IPS-18c (cell line): Measurements from ENCODE around the gene PUSL1.

Experiments
- H3K4me3 ChIP-seq: 2 replicates; pipeline ENCODE4 v1.7.0; 2013; ENCODE audit warnings: low read depth, mild to moderate bottlenecking, low read length, moderate library complexity; ENCODE audit not compliant: insufficient read depth
- H3K9me3 ChIP-seq: one replicate; pipeline ENCODE4 v1.6.1; 2013; ENCODE audit warnings: mild to moderate bottlenecking, low read length, moderate library complexity; ENCODE audit not compliant: control insufficient read depth, insufficient read depth

The PUSL1 gene

GRCh38 chr1:1340185-1340584, 31.8 kb downstream of the PUSL1 start:
- no peak overlapping the region for H3K4me3 ChIP-seq
- H3K9me3 ChIP-seq: no peaks in the 10 kb centered on the region

GRCh38 chr1:1340791-1341548, 32.6 kb downstream of the PUSL1 start:
- no peak overlapping the region for H3K4me3 ChIP-seq
- no peaks in the 10 kb centered on the region for H3K9me3 ChIP-seq

GRCh38 chr1:1341549-1342021, 33.2 kb downstream of the PUSL1 start:
- H3K4me3 ChIP-seq: no peak overlapping the region
- no peaks in the 10 kb centered on the region for H3K9me3 ChIP-seq

- no peaks in the 10 kb centered on the region for H3K9me3 ChIP-seq
- no peak overlapping the region for H3K4me3 ChIP-seq
These were observed 33.7 kb downstream of the PUSL1 start for GRCh38 chr1:1342061-1342562.

- Histone ChIP-seq H3K4me3 (no peak overlapping the region), H3K9me3 (no peaks in the 10 kb centered on the region)
These were observed 34.3 kb downstream of the PUSL1 start for GRCh38 chr1:1342584-1343115.

GRCh38 chr1:1343811-1344421, 35.5 kb downstream of the PUSL1 start:
- H3K4me3 ChIP-seq: no peak overlapping the region

GRCh38 chr1:1344655-1345361, 36.4 kb downstream of the PUSL1 start:
- Histone ChIP-seq H3K9me3 (peaks cover 3% of the 10 kb centered on the region), H3K4me3 (no peak overlapping the region)

More at GRCh38 chr1:1343811-1344421, 35.5 kb downstream of the PUSL1 start:
- H3K9me3 ChIP-seq: no peaks in the 10 kb centered on the region

- H3K4me3 ChIP-seq: no peak overlapping the region
- peaks cover 3% of the 10 kb centered on the region for H3K9me3 ChIP-seq
These were observed 37.0 kb downstream of the PUSL1 start for GRCh38 chr1:1345384-1345783.

- peaks cover 3% of the 10 kb centered on the region for H3K9me3 ChIP-seq
- H3K4me3 ChIP-seq: no peak overlapping the region
These were observed 37.6 kb downstream of the PUSL1 start for GRCh38 chr1:1345860-1346500.

GRCh38 chr1:1346501-1346890, 38.1 kb downstream of the PUSL1 start:
- Histone ChIP-seq H3K4me3 (no peak overlapping the region), H3K9me3 (peaks cover 3% of the 10 kb centered on the region)

GRCh38 chr1:1347026-1347595, 38.7 kb downstream of the PUSL1 start:
- H3K4me3 ChIP-seq: peak overlapping the region; percentile 74
- H3K9me3 ChIP-seq: peaks cover 3% of the 10 kb centered on the region

GRCh38 chr1:1347663-1348419, 39.4 kb downstream of the PUSL1 start:
- peaks cover 3% of the 10 kb centered on the region for H3K9me3 ChIP-seq
- H3K4me3 ChIP-seq: peak overlapping the region; percentile 74

GRCh38 chr1:1348420-1349255, 40.2 kb downstream of the PUSL1 start:
- H3K9me3 ChIP-seq: peaks cover 3% of the 10 kb centered on the region

GRCh38 chr1:1349256-1350012, 41.0 kb downstream of the PUSL1 start, which contains the start of gene DVL1:
Gene DVL1 (minus strand): TSS chr1:1349418. CDS start chr1:1349065, 353 bp downstream.
- Histone ChIP-seq H3K4me3 (peak within 1 kb of the TSS; percentile 83), H3K9me3 (peaks cover 3% of the 10 kb centered on the region)

More at GRCh38 chr1:1348420-1349255, 40.2 kb downstream of the PUSL1 start:
- H3K4me3 ChIP-seq: peak overlapping the region; percentile 74
